ENCODE measurements around the gene PERM1.
"Not testable (repeated sequence)": the region's sequence is repeated elsewhere in the genome, so short reads cannot be mapped to it uniquely, and the experiment has no call there.

The PERM1 gene

GRCh38 chr1:995665-996633, 14.1 kb upstream of the PERM1 start:
- no peak for DNase-seq (ENCODE audit: low read depth in 2 of 2)

GRCh38 chr1:994546-994945, 12.7 kb upstream of the PERM1 start:
- H3K4me3 ChIP-seq (replicated peaks in 1 of 2; ENCODE audit: low read depth in 2 of 2, low read length in 2 of 2); DNase-seq (ENCODE audit: low read depth in 2 of 2): not testable (repeated sequence)

More at GRCh38 chr1:995665-996633, 14.1 kb upstream of the PERM1 start:
- H3K4me3 ChIP-seq (replicated peaks in 1 of 2; ENCODE audit: low read depth in 2 of 2, low read length in 2 of 2) = no peak overlapping the region
- no peak for TF ChIP-seq CTCF (IDR thresholded peaks at IDR 0.05; ENCODE audit: low read depth, low read length)

DNA sequence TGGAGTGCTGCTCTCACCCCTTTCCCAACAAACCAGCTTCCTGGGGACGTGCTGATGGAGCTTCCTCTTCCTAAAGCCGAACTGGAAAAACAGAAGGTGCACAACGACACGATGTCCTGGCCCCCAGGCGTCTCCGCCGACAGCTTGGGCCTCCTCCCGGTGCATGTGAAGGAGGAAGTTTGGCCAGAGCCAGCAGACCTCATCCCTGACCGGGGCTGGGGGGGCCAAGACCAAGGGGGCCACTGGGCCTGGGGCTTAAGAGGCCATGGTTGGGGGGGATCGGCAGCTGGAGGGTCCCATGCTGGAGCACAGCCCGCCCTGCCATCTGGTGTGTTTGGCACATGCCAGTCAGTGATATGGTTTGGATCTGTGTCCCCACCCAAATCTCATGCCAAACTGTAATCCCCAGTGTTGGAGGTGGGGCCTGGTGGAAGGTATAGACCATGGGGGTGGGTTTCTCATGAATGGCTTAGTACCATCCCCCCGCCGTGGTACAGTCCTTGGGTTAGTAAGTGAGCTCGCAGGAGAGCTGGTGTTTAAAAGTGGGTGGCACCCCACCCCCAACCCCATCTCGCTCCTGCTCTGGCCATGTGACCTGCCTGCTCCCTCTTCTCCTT, 11.6 kb upstream of the PERM1 start:
- H3K4me3 ChIP-seq (replicated peaks in 1 of 2; ENCODE audit: low read depth in 2 of 2, low read length in 2 of 2) = no peak overlapping the region
- TF ChIP-seq CTCF (IDR thresholded peaks at IDR 0.05; ENCODE audit: low read depth, low read length) = no peak
- DNase-seq (ENCODE audit: low read depth in 2 of 2) = no peak

DNA sequence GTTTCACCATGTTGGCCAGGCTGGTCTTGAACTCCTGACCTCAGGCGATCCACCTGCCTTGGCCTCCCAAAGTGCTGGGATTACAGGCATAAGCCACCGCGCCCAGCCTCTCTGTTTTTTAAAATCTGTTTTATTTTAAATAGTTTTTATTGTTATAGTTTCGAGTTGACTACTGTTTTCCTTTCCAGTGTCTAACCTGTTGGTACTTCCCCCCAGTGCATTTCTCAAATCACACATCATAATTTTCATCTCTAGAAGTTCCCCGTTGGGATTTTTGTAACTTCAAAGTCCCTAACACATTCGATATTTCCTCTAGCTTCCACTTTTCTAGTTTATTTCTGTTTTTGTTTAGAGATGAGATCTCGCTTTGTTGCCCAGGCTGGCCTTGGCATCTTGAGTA, 10.5 kb upstream of the PERM1 start:
- TF ChIP-seq CTCF (IDR thresholded peaks at IDR 0.05; ENCODE audit: low read depth, low read length) = no peak
- DNase-seq (ENCODE audit: low read depth in 2 of 2) = no peak
- no peak overlapping the region for H3K4me3 ChIP-seq (replicated peaks in 1 of 2; ENCODE audit: low read depth in 2 of 2, low read length in 2 of 2)

DNA sequence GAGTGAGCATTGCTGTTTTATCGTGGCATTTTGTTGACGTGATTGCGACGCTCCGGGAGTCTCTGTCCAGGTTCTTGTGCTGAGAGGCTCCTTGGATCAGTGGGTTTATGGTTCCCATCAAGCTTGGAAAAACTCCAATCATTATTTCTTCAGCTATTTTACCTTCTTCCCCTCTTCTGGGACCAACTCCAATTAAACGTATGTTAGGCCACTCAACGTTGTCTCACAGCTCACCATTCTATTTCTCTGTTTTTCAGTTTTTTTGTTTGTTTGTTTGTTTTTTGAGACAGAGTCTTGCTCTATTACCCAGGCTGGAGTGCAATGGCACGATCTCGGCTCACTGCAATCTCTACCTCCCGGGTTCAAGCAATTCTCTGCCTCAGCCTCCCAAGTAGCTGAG, 10.0 kb upstream of the PERM1 start:
- H3K4me3 ChIP-seq (replicated peaks in 1 of 2; ENCODE audit: low read depth in 2 of 2, low read length in 2 of 2) = no peak overlapping the region
- TF ChIP-seq CTCF (IDR thresholded peaks at IDR 0.05; ENCODE audit: low read depth, low read length) = no peak
- DNase-seq (ENCODE audit: low read depth in 2 of 2) = no peak

DNA sequence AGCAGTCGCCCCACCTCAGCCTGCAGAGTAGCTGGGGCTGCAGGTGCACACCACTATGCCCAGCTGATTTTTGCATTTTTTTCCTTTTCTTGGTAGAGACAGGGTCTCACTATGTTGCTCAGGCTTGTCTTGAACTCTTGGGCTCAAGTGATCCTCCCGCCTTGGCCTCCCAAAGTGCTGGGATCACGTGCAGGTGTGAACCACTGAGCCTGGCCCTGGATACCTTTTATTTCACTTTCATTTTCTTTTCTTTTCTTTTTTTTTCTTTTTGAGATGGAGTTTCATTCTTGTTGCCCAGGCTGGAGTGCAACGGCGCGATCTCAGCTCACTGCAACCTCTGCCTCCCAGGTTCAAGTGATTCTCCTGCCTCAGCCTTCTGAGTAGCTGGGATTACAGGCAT, 9.4 kb upstream of the PERM1 start:
- DNase-seq (ENCODE audit: low read depth in 2 of 2); H3K4me3 ChIP-seq (replicated peaks in 1 of 2; ENCODE audit: low read depth in 2 of 2, low read length in 2 of 2): not testable (repeated sequence)

DNA sequence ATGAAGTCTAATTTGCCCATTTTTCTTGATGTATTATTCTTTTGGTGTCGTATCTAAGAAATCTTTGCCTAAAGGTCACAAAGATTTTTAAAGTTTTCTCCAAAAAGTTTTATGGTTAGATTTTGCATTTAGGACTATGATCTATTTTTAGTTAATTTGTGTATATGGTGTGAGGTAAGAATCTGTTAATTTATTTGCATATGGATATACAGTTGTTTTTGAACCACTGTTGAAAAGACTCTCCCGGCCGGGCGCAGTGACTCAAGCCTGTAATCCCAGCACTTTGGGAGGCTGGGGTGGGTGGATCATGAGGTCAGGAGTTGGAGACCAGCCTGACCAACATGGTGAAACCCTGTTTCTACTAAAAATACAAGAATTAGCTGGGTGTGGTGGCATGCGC, 6.2 kb upstream of the PERM1 start:
- not testable (repeated sequence) for DNase-seq (ENCODE audit: low read depth in 2 of 2)

GRCh38 chr1:985126-985525, 3.2 kb upstream of the PERM1 start:
- no peak for DNase-seq (ENCODE audit: low read depth in 2 of 2)
- TF ChIP-seq CTCF (IDR thresholded peaks at IDR 0.05; ENCODE audit: low read depth, low read length) = no peak
- H3K4me3 ChIP-seq (replicated peaks in 1 of 2; ENCODE audit: low read depth in 2 of 2, low read length in 2 of 2) = no peak overlapping the region

More for the DNA sequence above, 6.2 kb upstream of the PERM1 start:
- H3K4me3 ChIP-seq (replicated peaks in 1 of 2; ENCODE audit: low read depth in 2 of 2, low read length in 2 of 2) = not testable (repeated sequence)

All from cardiac fibroblast (primary cell).